ENCODE data around the gene BAK1.
"Not testable (repeated sequence)": the region's sequence is repeated elsewhere in the genome, so short reads cannot be mapped to it uniquely, and the experiment has no call there.

Gene BAK1

GRCh38 chr6:33534702-33535101, 45.4 kb downstream of the BAK1 start:
- Histone ChIP-seq H3K4me1 (ENCODE audit: control insufficient read depth in 2 of 2, insufficient read depth in 2 of 2, low read length in 2 of 2) (no peaks in the 10 kb centered on the region), H3K27me3 (ENCODE audit: control insufficient read depth in 2 of 2, insufficient read depth in 2 of 2, low read length in 2 of 2) (no peaks in the 10 kb centered on the region), H3K27ac (ENCODE audit: low read depth in 2 of 2, low read length in 2 of 2) (no peak overlapping the region), H3K9me3 (ENCODE audit: control insufficient read depth in 2 of 2, low read length in 2 of 2) (no peaks in the 10 kb centered on the region), H3K4me3 (ENCODE audit: low read length in 2 of 2) (no peak overlapping the region), H3K36me3 (ENCODE audit: control insufficient read depth in 2 of 2, insufficient read depth in 2 of 2, low read length in 2 of 2) (no peaks in the 10 kb centered on the region), H3K9ac (ENCODE audit: low read depth in 1 of 2, low read length in 2 of 2) (no peak overlapping the region)

GRCh38 chr6:33533163-33533869, 46.8 kb downstream of the BAK1 start:
- not testable (repeated sequence) for H3K9ac ChIP-seq (ENCODE audit: low read depth in 1 of 2, low read length in 2 of 2); H3K9me3 ChIP-seq (ENCODE audit: control insufficient read depth in 2 of 2, low read length in 2 of 2); H3K4me3 ChIP-seq (ENCODE audit: low read length in 2 of 2); H3K4me1 ChIP-seq (ENCODE audit: control insufficient read depth in 2 of 2, insufficient read depth in 2 of 2, low read length in 2 of 2); H3K27me3 ChIP-seq (ENCODE audit: control insufficient read depth in 2 of 2, insufficient read depth in 2 of 2, low read length in 2 of 2); H3K27ac ChIP-seq (ENCODE audit: low read depth in 2 of 2, low read length in 2 of 2); H3K36me3 ChIP-seq (ENCODE audit: control insufficient read depth in 2 of 2, insufficient read depth in 2 of 2, low read length in 2 of 2)

- not testable (repeated sequence) for H3K9ac ChIP-seq (ENCODE audit: low read depth in 1 of 2, low read length in 2 of 2); H3K27me3 ChIP-seq (ENCODE audit: control insufficient read depth in 2 of 2, insufficient read depth in 2 of 2, low read length in 2 of 2); H3K4me3 ChIP-seq (ENCODE audit: low read length in 2 of 2); H3K27ac ChIP-seq (ENCODE audit: low read depth in 2 of 2, low read length in 2 of 2); H3K9me3 ChIP-seq (ENCODE audit: control insufficient read depth in 2 of 2, low read length in 2 of 2); H3K36me3 ChIP-seq (ENCODE audit: control insufficient read depth in 2 of 2, insufficient read depth in 2 of 2, low read length in 2 of 2); H3K4me1 ChIP-seq (ENCODE audit: control insufficient read depth in 2 of 2, insufficient read depth in 2 of 2, low read length in 2 of 2)
Measured at GRCh38 chr6:33532431-33532830, 47.6 kb downstream of the BAK1 start.

GRCh38 chr6:33530617-33531016, 49.5 kb downstream of the BAK1 start:
- H3K9me3 ChIP-seq (ENCODE audit: control insufficient read depth in 2 of 2, low read length in 2 of 2); H3K36me3 ChIP-seq (ENCODE audit: control insufficient read depth in 2 of 2, insufficient read depth in 2 of 2, low read length in 2 of 2); H3K9ac ChIP-seq (ENCODE audit: low read depth in 1 of 2, low read length in 2 of 2); H3K27ac ChIP-seq (ENCODE audit: low read depth in 2 of 2, low read length in 2 of 2); H3K4me3 ChIP-seq (ENCODE audit: low read length in 2 of 2); H3K4me1 ChIP-seq (ENCODE audit: control insufficient read depth in 2 of 2, insufficient read depth in 2 of 2, low read length in 2 of 2); H3K27me3 ChIP-seq (ENCODE audit: control insufficient read depth in 2 of 2, insufficient read depth in 2 of 2, low read length in 2 of 2): not testable (repeated sequence)
